Measurements from ENCODE around the gene LRGUK.

LRGUK gene

DNA sequence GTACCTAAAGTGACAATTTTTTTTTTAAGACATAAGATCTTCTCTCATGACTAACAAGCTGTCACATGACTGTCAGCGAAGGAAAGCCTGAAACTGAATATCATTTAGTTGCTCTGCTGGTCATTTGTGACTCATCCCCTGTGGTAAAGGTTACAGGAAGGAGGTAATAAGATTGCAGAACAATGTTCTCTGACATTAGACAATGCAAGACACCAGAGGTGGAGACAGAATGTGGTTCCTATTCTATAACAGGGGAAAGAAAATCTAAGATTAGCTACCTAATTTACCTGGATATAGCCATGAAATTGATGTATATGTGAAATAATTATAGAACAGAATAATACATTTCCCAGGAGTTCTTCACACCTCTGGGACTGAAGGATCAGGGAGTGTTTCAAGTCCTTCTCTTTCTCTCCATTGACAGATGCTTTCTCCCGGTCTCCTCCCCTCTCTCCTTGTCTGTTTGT lies 47.7 kb downstream of the LRGUK start:
- FAIRE-seq (no peak), DNase-seq (ENCODE audit: insufficient read length, low spot score) (no peak)
- TF ChIP-seq, protein P1, sequence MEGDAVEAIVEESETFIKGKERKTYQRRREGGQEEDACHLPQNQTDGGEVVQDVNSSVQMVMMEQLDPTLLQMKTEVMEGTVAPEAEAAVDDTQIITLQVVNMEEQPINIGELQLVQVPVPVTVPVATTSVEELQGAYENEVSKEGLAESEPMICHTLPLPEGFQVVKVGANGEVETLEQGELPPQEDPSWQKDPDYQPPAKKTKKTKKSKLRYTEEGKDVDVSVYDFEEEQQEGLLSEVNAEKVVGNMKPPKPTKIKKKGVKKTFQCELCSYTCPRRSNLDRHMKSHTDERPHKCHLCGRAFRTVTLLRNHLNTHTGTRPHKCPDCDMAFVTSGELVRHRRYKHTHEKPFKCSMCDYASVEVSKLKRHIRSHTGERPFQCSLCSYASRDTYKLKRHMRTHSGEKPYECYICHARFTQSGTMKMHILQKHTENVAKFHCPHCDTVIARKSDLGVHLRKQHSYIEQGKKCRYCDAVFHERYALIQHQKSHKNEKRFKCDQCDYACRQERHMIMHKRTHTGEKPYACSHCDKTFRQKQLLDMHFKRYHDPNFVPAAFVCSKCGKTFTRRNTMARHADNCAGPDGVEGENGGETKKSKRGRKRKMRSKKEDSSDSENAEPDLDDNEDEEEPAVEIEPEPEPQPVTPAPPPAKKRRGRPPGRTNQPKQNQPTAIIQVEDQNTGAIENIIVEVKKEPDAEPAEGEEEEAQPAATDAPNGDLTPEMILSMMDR (IDR thresholded peaks at IDR 0.05; ENCODE audit: insufficient read depth, missing control alignments) = no peak

DNA sequence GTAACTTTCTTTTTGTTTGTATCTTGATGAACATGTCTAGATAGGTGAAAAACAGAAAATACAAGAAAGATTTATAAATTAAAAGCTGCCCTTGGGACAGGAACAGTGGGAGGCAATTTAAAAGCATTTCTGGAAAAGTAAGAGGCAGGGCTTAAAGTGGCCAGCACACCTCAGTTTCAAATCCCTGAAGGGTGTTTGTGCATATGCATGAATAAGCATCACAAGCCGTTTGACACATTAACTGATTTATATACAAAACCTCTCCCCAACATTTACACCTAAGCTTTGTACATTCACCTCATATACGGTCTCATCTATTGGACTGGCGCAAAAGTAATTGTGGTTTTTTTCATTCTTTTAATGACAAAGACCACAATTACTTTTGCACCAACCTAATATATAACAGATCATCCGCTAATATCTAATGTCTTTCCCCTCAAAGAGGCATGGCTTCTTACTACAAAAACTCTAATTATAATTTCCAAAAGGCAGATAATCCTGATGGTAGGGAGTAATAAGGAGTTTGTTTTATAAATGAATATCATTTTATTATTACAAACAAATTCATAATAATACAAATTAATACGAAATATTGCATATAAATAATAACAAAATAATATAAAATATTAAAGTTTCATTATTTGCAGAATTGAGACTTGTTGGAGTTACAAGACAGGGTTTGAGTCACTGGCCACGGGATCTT lies 48.3 kb downstream of the LRGUK start:
- TF ChIP-seq, protein P1 (IDR thresholded peaks at IDR 0.05; ENCODE audit: insufficient read depth, missing control alignments) = no peak
- DNase-seq (ENCODE audit: insufficient read length, low spot score) (no peak), FAIRE-seq (no peak)

DNA sequence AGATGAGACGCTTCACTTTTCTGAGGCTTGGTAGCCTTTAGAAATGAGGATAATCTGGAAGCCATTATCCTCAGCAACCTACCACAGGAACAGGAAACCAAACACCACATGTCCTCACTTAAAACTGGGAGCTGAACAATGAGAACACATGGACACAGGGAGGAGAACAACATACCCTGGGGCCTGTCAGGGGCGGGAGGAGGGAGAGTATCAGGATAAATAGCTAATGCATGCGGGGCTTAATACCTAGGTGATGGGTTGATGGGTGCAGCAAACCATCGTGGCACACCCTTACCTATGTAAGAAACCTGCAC lies 48.9 kb downstream of the LRGUK start:
- DNase-seq (ENCODE audit: insufficient read length, low spot score) = no peak
- no peak for FAIRE-seq
- TF ChIP-seq, protein P1 (IDR thresholded peaks at IDR 0.05; ENCODE audit: insufficient read depth, missing control alignments) = no peak

DNA sequence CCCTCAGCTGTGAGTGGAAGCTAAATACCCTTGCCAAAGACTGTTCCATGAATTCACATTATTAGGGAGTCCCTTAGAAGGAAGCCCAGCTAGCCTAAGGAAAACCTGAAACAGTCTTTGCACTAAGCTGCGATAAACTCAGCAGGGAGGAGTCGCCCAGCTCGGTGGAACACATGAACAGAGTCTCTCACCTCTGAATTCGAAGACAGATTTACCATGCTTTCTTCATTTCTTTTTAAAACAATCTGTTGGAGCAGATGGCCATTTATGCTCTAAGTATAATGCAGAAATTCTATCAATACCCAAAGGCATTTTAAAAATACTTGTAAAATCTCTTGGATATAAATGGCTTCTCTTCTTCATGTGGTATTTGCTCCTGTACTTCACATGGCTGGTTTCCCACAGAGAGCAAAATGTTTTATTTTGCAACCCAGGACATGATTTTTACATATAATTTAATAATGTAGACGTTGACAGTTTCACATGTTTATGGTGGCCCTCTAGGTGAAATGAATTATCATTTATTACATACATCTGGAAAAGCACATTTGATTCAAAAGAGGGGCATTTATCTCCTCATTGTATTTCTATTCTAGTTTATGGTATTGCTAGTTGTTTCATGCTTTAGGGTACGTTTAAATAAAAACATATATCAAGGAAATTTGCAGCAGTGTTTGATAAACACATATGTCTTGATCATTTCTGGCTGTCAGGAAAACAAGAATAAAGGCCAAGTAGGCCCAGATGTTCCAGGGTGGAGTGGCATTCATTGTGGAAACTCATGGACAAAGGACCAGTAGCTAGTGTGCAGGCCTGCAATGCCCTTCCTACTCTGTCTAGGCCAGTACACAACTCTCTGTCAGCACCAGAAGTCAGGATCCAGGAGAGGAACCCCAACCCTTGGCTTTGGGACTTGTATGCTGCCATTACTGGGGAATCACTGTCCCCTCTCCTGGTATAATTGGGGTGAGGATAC lies 52.2 kb downstream of the LRGUK start:
- no peak for FAIRE-seq
- TF ChIP-seq, protein P1 (IDR thresholded peaks at IDR 0.05; ENCODE audit: insufficient read depth, missing control alignments) = no peak
- DNase-seq (ENCODE audit: insufficient read length, low spot score) = no peak

DNA sequence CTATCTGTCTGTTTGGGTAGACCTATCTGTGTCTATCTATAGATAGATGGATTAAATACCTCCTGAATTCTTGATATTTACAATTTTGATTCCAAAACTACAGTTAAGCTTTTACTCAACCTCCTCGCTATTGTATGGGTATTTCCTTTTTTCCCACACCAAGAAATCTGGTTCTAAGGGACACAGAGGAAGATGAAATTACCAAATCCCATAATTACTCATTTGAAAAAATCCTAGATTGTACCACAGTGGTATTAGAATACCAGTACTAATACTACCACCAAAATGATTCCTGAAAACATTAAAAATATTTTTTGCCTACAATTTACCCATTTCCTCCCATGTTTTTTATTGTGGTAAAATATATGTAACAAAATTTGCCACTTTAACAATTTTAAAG lies 53.2 kb downstream of the LRGUK start:
- DNase-seq (ENCODE audit: insufficient read length, low spot score) (no peak), FAIRE-seq (no peak)
- TF ChIP-seq, protein P1 (IDR thresholded peaks at IDR 0.05; ENCODE audit: insufficient read depth, missing control alignments) = no peak

DNA sequence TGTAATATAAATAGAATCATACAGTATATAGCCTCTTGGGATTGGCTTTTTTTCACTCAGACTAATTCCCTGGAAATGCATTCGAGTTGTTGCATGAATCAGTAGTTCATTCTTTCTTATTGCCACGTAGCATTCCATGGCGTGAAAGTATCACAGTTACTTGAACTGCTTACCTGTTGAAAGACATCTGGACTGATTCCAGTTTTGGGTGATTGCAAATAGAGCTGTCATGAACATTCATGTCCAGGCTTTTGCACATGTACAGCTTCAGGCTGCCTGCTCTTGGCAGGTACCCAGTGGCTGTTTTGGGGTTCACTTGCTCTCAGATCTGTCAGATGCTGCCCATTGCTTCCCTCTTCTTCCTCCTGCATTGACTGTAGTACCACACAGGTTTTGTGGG lies 54.9 kb downstream of the LRGUK start:
- TF ChIP-seq, protein P1 (IDR thresholded peaks at IDR 0.05; ENCODE audit: insufficient read depth, missing control alignments) = no peak
- no peak for FAIRE-seq
- DNase-seq (ENCODE audit: insufficient read length, low spot score) = no peak

Measured in D721Med (cell line).